Esophagus muscularis mucosa (tissue), 3 donors: ENCODE data around the gene TMEM169.

Experiments used
- POLR2AphosphoS5 ChIP-seq, 2 donors: sonication (generic); formaldehyde crosslinking; IDR thresholded peaks; one replicate each; pipeline ENCODE4 v1.6.1; 2017; ENCODE audit warnings: antibody characterized with exemption in 2 of 2
- TF ChIP-seq, protein P1 (sequence below), 3 experiments: fragments of 200-600 bp in 2 of 3; fragments of 450-650 bp in 1 of 3; sonication (generic) in 2 of 3; IDR thresholded peaks; one replicate each; pipeline ENCODE4 v1.5.1; 2017 to 2019; ENCODE audit warnings: antibody characterized with exemption in 3 of 3, mild to moderate bottlenecking in 2 of 3, moderate library complexity in 1 of 3

DNA sequence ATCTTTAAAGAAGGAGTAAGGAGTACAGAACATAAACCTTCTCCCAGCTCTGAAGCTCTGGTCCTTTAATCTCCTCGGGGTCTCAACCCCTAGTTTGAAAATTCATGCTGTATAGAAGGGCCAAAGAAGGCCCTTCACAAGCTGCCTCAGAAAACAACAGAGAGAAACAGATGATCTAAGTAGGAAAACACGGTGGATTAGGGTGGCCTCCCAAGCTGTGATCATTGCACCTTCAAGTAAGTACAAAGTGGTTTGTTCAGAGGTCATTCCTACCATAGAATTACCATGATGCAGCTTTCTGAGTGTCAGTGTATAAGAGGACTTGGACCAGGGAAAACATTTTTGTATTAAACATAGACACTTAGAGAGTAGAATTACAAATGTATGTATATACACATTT is 10.9 kb downstream of the TMEM169 start:
- TF ChIP-seq, protein P1, sequence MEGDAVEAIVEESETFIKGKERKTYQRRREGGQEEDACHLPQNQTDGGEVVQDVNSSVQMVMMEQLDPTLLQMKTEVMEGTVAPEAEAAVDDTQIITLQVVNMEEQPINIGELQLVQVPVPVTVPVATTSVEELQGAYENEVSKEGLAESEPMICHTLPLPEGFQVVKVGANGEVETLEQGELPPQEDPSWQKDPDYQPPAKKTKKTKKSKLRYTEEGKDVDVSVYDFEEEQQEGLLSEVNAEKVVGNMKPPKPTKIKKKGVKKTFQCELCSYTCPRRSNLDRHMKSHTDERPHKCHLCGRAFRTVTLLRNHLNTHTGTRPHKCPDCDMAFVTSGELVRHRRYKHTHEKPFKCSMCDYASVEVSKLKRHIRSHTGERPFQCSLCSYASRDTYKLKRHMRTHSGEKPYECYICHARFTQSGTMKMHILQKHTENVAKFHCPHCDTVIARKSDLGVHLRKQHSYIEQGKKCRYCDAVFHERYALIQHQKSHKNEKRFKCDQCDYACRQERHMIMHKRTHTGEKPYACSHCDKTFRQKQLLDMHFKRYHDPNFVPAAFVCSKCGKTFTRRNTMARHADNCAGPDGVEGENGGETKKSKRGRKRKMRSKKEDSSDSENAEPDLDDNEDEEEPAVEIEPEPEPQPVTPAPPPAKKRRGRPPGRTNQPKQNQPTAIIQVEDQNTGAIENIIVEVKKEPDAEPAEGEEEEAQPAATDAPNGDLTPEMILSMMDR (IDR thresholded peaks at IDR 0.05), result no peak
- TF ChIP-seq POLR2AphosphoS5 (IDR thresholded peaks at IDR 0.05), result no peak
